ENCODE measurements around the gene DMAC2L.

Gene DMAC2L

DNA sequence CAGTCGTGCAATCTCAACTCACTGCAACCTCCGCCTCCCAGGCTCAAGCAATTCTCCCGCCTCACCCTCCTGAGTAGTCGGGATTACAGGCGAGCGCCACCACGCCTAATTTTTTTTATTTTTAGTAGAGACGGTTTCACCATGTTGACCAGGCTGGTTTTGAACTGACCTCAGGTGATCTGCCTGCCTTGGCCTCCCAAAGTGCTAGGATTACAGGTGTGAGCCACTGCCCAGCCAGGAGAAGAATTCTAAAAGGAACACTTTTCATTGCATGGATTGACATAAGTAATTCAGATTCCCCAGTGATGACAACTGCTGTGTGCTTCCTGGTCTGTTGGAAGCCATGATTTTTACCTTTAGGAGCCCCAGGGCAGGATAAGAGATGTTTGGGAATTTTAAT lies 22.1 kb downstream of the DMAC2L start:
- H3K4me1 ChIP-seq (ENCODE audit: control insufficient read depth in 2 of 2, insufficient read depth in 1 of 2, low read depth in 1 of 2, low read length in 2 of 2): peaks cover 7 to 14% of the 10 kb centered on the region in 2 donors
- H3K79me1 ChIP-seq (ENCODE audit: low read depth, low read length): no peaks in the 10 kb centered on the region
- H3K9ac ChIP-seq (ENCODE audit: low read depth, low read length, poor library complexity): no peak overlapping the region
- no peak overlapping the region for H2BK120ac ChIP-seq (ENCODE audit: low read depth, low read length)
- H2BK15ac ChIP-seq (ENCODE audit: low read length): no peak overlapping the region
- WGBS, 2 donors (ENCODE audit: extremely low coverage in 2 of 2, insufficient read length in 2 of 2, insufficient replicate concordance in 1 of 2): no CpG with 5 or more reads among the region's 8 CpGs
- no peak overlapping the region for H4K91ac ChIP-seq (ENCODE audit: low read depth, low read length, poor library complexity)
- no peak overlapping the region for H3K14ac ChIP-seq (ENCODE audit: low read length)
- H3K4me3 ChIP-seq (ENCODE audit: low read length in 2 of 2): no peak overlapping the region
- no peak overlapping the region for H3K4ac ChIP-seq (ENCODE audit: low read length)
- H3K18ac ChIP-seq (ENCODE audit: low read length): no peak overlapping the region
- no peak overlapping the region for H2AFZ ChIP-seq (ENCODE audit: low read length)
- no peak overlapping the region for H2BK5ac ChIP-seq (ENCODE audit: low read length)
- no peak overlapping the region for H2BK12ac ChIP-seq (ENCODE audit: low read length)
- H4K8ac ChIP-seq (ENCODE audit: low read depth, low read length): no peak overlapping the region
- H3K27ac ChIP-seq (replicated peaks; ENCODE audit: low read length): peak overlapping the region; percentile 13
- peaks cover 0 to 27% of the 10 kb centered on the region in 2 donors for H3K36me3 ChIP-seq (replicated peaks in 1 of 2; ENCODE audit: control insufficient read depth in 2 of 2, insufficient read depth in 2 of 2, low read length in 2 of 2)
- H3K23ac ChIP-seq (ENCODE audit: low read depth, low read length, poor library complexity): no peak overlapping the region
- no peaks in the 10 kb centered on the region for H3K9me3 ChIP-seq (replicated peaks in 1 of 2; ENCODE audit: control insufficient read depth in 2 of 2, insufficient read depth in 1 of 2, low read depth in 1 of 2, low read length in 2 of 2)
- H3K4me2 ChIP-seq (ENCODE audit: insufficient read depth, low read length, poor library complexity, severe bottlenecking): no peak overlapping the region
- H3K27me3 ChIP-seq (ENCODE audit: control insufficient read depth in 3 of 3, insufficient read depth in 3 of 3, low read depth in 1 of 3, low read length in 3 of 3): no peaks in the 10 kb centered on the region
- H2AK5ac ChIP-seq (ENCODE audit: low read depth, low read length): no peak overlapping the region
- DNase-seq (ENCODE audit: low spot score): no peak

DNA sequence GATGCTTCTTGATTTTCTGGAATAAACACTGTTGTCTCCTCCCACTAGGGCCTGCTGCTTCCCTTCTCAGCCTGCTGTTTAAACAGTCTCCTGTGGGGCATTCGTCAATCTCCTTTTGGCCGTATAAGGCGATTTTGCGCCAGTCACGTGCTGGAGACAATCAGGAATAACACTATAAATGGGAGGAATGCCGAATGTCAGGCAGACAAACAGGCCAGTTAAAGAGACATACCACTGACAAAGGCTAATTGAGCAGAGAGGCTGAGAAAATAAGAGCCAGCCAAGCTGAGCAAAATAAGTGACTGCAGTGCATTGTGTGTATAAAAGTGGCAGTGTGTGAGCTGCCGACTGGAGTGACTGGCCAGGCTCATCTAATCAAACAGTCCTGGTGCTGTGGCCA lies 23.3 kb downstream of the DMAC2L start:
- no CpG with 5 or more reads among the region's 7 CpGs for WGBS, 2 donors (ENCODE audit: extremely low coverage in 2 of 2, insufficient read length in 2 of 2, insufficient replicate concordance in 1 of 2)
- Histone ChIP-seq H3K4ac (ENCODE audit: low read length) (no peak overlapping the region), H4K91ac (ENCODE audit: low read depth, low read length, poor library complexity) (no peak overlapping the region), H3K18ac (ENCODE audit: low read length) (no peak overlapping the region), H3K9me3 (replicated peaks in 1 of 2; ENCODE audit: control insufficient read depth in 2 of 2, insufficient read depth in 1 of 2, low read depth in 1 of 2, low read length in 2 of 2) (no peaks in the 10 kb centered on the region), H2BK12ac (ENCODE audit: low read length) (no peak overlapping the region), H3K9ac (ENCODE audit: low read depth, low read length, poor library complexity) (no peak overlapping the region), H2AFZ (ENCODE audit: low read length) (peak overlapping the region; percentile 64), H3K4me3 (ENCODE audit: low read length in 2 of 2) (peak overlapping the region in 1 of 2 donors; percentile 35), H3K79me1 (ENCODE audit: low read depth, low read length) (no peaks in the 10 kb centered on the region), H4K8ac (ENCODE audit: low read depth, low read length) (no peak overlapping the region), H3K4me2 (ENCODE audit: insufficient read depth, low read length, poor library complexity, severe bottlenecking) (no peak overlapping the region), H3K4me1 (ENCODE audit: control insufficient read depth in 2 of 2, insufficient read depth in 1 of 2, low read depth in 1 of 2, low read length in 2 of 2) (peaks cover 7 to 14% of the 10 kb centered on the region in 2 donors), H2BK5ac (ENCODE audit: low read length) (no peak overlapping the region), H2BK120ac (ENCODE audit: low read depth, low read length) (no peak overlapping the region), H2AK5ac (ENCODE audit: low read depth, low read length) (no peak overlapping the region), H3K27me3 (ENCODE audit: control insufficient read depth in 3 of 3, insufficient read depth in 3 of 3, low read depth in 1 of 3, low read length in 3 of 3) (no peaks in the 10 kb centered on the region), H3K23ac (ENCODE audit: low read depth, low read length, poor library complexity) (no peak overlapping the region), H3K36me3 (replicated peaks in 1 of 2; ENCODE audit: control insufficient read depth in 2 of 2, insufficient read depth in 2 of 2, low read length in 2 of 2) (peaks cover 0 to 15% of the 10 kb centered on the region in 2 donors), H3K27ac (replicated peaks; ENCODE audit: low read length) (peak overlapping the region; percentile 85), H3K14ac (ENCODE audit: low read length) (no peak overlapping the region), H2BK15ac (ENCODE audit: low read length) (no peak overlapping the region)
- peak; percentile 81 for DNase-seq (ENCODE audit: low spot score)

DNA sequence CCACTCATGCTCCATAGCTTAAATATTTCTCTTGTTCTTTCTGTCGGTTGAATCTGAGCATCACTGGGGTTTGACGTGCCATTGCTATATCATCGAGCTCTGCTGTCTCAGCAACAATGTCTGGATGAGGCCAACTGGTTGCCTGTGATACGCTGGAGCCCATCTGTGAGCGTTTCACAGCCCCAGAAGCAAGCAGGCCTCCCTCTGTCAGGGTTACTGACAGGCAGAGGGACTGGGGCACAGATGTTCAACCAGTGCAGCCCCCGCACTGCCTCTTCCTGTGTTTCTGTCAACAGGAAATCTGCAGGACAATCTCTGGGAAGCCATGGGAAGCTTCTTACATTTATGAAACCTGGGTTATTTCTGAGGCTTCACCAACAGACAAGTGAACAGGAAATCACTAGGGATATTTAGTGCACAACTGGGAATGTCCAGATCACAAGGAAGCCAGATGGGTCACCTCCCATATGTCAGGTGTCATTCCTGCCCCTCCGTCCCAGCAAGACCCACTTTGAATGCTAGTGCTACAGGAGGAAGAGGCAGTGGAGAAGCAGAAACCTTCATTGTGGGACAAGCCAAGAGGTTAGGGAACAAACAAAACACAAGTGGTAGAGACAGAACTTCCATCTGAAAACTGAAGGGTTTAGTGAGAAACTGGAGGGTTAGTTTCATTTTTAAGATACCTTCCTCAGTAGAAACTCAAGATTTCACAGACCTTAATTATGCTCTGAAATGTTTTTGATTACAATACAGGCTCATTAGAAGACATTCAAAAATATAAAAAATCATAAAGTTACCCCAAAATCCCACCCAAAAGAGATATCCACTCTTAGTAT lies 24.1 kb downstream of the DMAC2L start:
- Histone ChIP-seq H2BK5ac (ENCODE audit: low read length) (no peak overlapping the region), H3K79me1 (ENCODE audit: low read depth, low read length) (no peaks in the 10 kb centered on the region), H3K36me3 (replicated peaks in 1 of 2; ENCODE audit: control insufficient read depth in 2 of 2, insufficient read depth in 2 of 2, low read length in 2 of 2) (peaks cover 0 to 8% of the 10 kb centered on the region in 2 donors), H3K4me3 (ENCODE audit: low read length in 2 of 2) (peak overlapping the region in 1 of 2 donors; percentile 35), H3K9me3 (replicated peaks in 1 of 2; ENCODE audit: control insufficient read depth in 2 of 2, insufficient read depth in 1 of 2, low read depth in 1 of 2, low read length in 2 of 2) (no peaks in the 10 kb centered on the region), H3K9ac (ENCODE audit: low read depth, low read length, poor library complexity) (no peak overlapping the region), H3K23ac (ENCODE audit: low read depth, low read length, poor library complexity) (no peak overlapping the region), H2BK120ac (ENCODE audit: low read depth, low read length) (no peak overlapping the region), H2BK12ac (ENCODE audit: low read length) (peak overlapping the region; percentile 48), H4K91ac (ENCODE audit: low read depth, low read length, poor library complexity) (no peak overlapping the region), H3K4me1 (ENCODE audit: control insufficient read depth in 2 of 2, insufficient read depth in 1 of 2, low read depth in 1 of 2, low read length in 2 of 2) (peaks cover 7 to 14% of the 10 kb centered on the region in 2 donors), H2AK5ac (ENCODE audit: low read depth, low read length) (no peak overlapping the region), H3K27ac (replicated peaks; ENCODE audit: low read length) (peak overlapping the region; percentile 79), H2BK15ac (ENCODE audit: low read length) (no peak overlapping the region), H3K14ac (ENCODE audit: low read length) (no peak overlapping the region), H3K18ac (ENCODE audit: low read length) (peak overlapping the region; percentile 78), H3K4me2 (ENCODE audit: insufficient read depth, low read length, poor library complexity, severe bottlenecking) (no peak overlapping the region), H3K4ac (ENCODE audit: low read length) (no peak overlapping the region), H4K8ac (ENCODE audit: low read depth, low read length) (no peak overlapping the region), H2AFZ (ENCODE audit: low read length) (peak overlapping the region; percentile 64), H3K27me3 (ENCODE audit: control insufficient read depth in 3 of 3, insufficient read depth in 3 of 3, low read depth in 1 of 3, low read length in 3 of 3) (no peaks in the 10 kb centered on the region)
- DNase-seq (ENCODE audit: low spot score): no peak
- WGBS, 2 donors (ENCODE audit: extremely low coverage in 2 of 2, insufficient read length in 2 of 2, insufficient replicate concordance in 1 of 2): no CpG with 5 or more reads among the region's 7 CpGs

DNA sequence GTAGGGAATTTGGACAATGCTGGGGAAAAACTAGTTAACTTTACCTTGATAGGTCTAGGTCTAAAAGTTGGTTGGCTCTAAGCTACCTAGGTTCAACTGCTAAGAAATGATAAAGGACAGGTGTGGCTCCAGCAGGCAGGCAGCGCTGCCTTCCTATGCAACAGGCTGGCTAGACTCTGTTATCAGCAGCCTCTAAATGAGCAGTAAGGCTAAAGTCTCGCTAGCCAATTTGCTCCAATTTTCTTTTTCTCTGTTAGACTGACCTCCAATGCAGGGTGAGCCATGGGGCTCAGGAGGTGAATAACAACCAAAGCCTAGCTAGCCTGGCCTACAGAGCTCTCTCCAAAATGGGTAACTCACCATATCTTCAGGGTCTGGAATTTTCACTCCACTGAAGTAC lies 26.5 kb downstream of the DMAC2L start:
- Histone ChIP-seq H3K4ac (ENCODE audit: low read length) (no peak overlapping the region), H2BK120ac (ENCODE audit: low read depth, low read length) (no peak overlapping the region), H3K4me2 (ENCODE audit: insufficient read depth, low read length, poor library complexity, severe bottlenecking) (no peak overlapping the region), H3K18ac (ENCODE audit: low read length) (no peak overlapping the region), H3K14ac (ENCODE audit: low read length) (no peak overlapping the region), H2BK12ac (ENCODE audit: low read length) (no peak overlapping the region), H3K4me3 (ENCODE audit: low read length in 2 of 2) (no peak overlapping the region), H4K91ac (ENCODE audit: low read depth, low read length, poor library complexity) (no peak overlapping the region), H3K27me3 (ENCODE audit: control insufficient read depth in 3 of 3, insufficient read depth in 3 of 3, low read depth in 1 of 3, low read length in 3 of 3) (no peaks in the 10 kb centered on the region), H2BK15ac (ENCODE audit: low read length) (no peak overlapping the region), H4K8ac (ENCODE audit: low read depth, low read length) (no peak overlapping the region), H3K36me3 (replicated peaks in 1 of 2; ENCODE audit: control insufficient read depth in 2 of 2, insufficient read depth in 2 of 2, low read length in 2 of 2) (no peaks in the 10 kb centered on the region), H3K23ac (ENCODE audit: low read depth, low read length, poor library complexity) (no peak overlapping the region), H2AFZ (ENCODE audit: low read length) (no peak overlapping the region), H3K79me1 (ENCODE audit: low read depth, low read length) (no peaks in the 10 kb centered on the region), H2BK5ac (ENCODE audit: low read length) (no peak overlapping the region), H3K4me1 (ENCODE audit: control insufficient read depth in 2 of 2, insufficient read depth in 1 of 2, low read depth in 1 of 2, low read length in 2 of 2) (peaks cover 11 to 12% of the 10 kb centered on the region in 2 donors), H3K9ac (ENCODE audit: low read depth, low read length, poor library complexity) (no peak overlapping the region), H3K27ac (replicated peaks; ENCODE audit: low read length) (no peak overlapping the region), H3K9me3 (replicated peaks in 1 of 2; ENCODE audit: control insufficient read depth in 2 of 2, insufficient read depth in 1 of 2, low read depth in 1 of 2, low read length in 2 of 2) (no peaks in the 10 kb centered on the region), H2AK5ac (ENCODE audit: low read depth, low read length) (no peak overlapping the region)
- DNase-seq (ENCODE audit: low spot score): no peak
- no CpG with 5 or more reads among the region's 2 CpGs for WGBS, 2 donors (ENCODE audit: extremely low coverage in 2 of 2, insufficient read length in 2 of 2, insufficient replicate concordance in 1 of 2)
